Kidney (tissue), 14 donors: ENCODE data around the gene CRADD. TPM values are rescaled to one million over a fixed set of nuclear protein-coding genes. Genes with fewer than 3 reads are reported as not detected.

Experiments used
- DNase-seq, 5 donors: peaks; one replicate each; pipeline ENCODE4 v3.0.0-alpha.2; 2013 to 2020
- FAIRE-seq: peaks from 2 replicates; lab custom pipeline; 2012; peaks lifted over from hg19 to GRCh38; lab: Jason Lieb, UNC
- H3K27ac ChIP-seq, 2 donors: one replicate each; pipeline ENCODE4 v1.7.0; 2013; ENCODE audit warnings: low read depth in 2 of 2, low read length in 2 of 2, inconsistent platforms in 1 of 2
- H3K27me3 ChIP-seq: one replicate; pipeline ENCODE4 v1.7.1; 2013; ENCODE audit warnings: low read length, inconsistent platforms; ENCODE audit not compliant: control insufficient read depth, insufficient read depth
- H3K36me3 ChIP-seq, 3 donors: one replicate each; pipeline versions ENCODE4 v1.7.0 to v1.7.1; 2013; ENCODE audit warnings: low read length in 3 of 3, control low read depth in 1 of 3, inconsistent platforms in 1 of 3; ENCODE audit not compliant: insufficient read depth in 3 of 3, control insufficient read depth in 2 of 3
- H3K4me1 ChIP-seq, 3 donors: one replicate each; pipeline versions ENCODE4 v1.7.0 to v1.7.1; 2013; ENCODE audit warnings: low read length in 3 of 3, inconsistent platforms in 1 of 3, low read depth in 1 of 3; ENCODE audit not compliant: control insufficient read depth in 2 of 3, insufficient read depth in 2 of 3
- H3K4me3 ChIP-seq, 3 donors: one replicate each; pipeline versions ENCODE4 v1.7.0 to v1.8.1; 2013; ENCODE audit warnings: low read length in 3 of 3, control low read depth in 1 of 3, inconsistent platforms in 1 of 3
- H3K9ac ChIP-seq, 3 donors: one replicate each; pipeline versions ENCODE4 v1.7.0 to v1.7.1; 2013; ENCODE audit warnings: low read length in 3 of 3, control low read depth in 1 of 3, inconsistent platforms in 1 of 3
- H3K9me3 ChIP-seq, 3 donors: one replicate each; pipeline versions ENCODE4 v1.7.0 to v1.7.1; 2013; ENCODE audit warnings: low read length in 3 of 3, control low read depth in 1 of 3, inconsistent platforms in 1 of 3; ENCODE audit not compliant: control insufficient read depth in 2 of 3, insufficient read depth in 1 of 3
- intact Hi-C: fragments of 100-400 bp; cut with DNase I; formaldehyde crosslinking; loops from one replicate; pipeline ENCODE4 v1.11.1; 2022
- polyA plus RNA-seq: library from polyadenylated mRNA; stranded (reverse); fragments of 350-450 nt; fragmentation: Illumina TruSeq; extraction: RNeasy Lipid Tissue Mini Kit (QIAGEN cat#74804); gene quantifications from one replicate; pipeline ENCODE4 v1.2.3, GENCODE V29; 2014; ENCODE audit warnings: low read depth, low replicate concordance; ENCODE audit not compliant: insufficient read depth
- total RNA-seq: library from RNA; stranded (reverse); fragmentation: NEBNext Ultra II Directional; extraction: Animal tissue kit (Norgen Biotek cat#: 25700); gene quantifications from one replicate; pipeline ENCODE4 v1.2.1, GENCODE V29; 2021
- TF ChIP-seq, protein P1 (sequence below): IDR thresholded peaks from 3 replicates; pipeline ENCODE4 v1.5.1; 2012; ENCODE audit warnings: mild to moderate bottlenecking, moderate library complexity, borderline replicate concordance; ENCODE audit not compliant: insufficient read depth; ENCODE audit errors: extremely low read depth
- donor health status: control.
- donor health status: control.
- donor health status: control.
- donor health status: control.
- donor health status: control.
- donor health status: DM: yes; HTN: yes; CAD: no.
- donor health status: Normal renal cell carcinoma (clear cell type).

CRADD gene
- total and polyA plus RNA-seq, 2 donors from 2014 or later: 19.1 to 28.8 TPM

DNA sequence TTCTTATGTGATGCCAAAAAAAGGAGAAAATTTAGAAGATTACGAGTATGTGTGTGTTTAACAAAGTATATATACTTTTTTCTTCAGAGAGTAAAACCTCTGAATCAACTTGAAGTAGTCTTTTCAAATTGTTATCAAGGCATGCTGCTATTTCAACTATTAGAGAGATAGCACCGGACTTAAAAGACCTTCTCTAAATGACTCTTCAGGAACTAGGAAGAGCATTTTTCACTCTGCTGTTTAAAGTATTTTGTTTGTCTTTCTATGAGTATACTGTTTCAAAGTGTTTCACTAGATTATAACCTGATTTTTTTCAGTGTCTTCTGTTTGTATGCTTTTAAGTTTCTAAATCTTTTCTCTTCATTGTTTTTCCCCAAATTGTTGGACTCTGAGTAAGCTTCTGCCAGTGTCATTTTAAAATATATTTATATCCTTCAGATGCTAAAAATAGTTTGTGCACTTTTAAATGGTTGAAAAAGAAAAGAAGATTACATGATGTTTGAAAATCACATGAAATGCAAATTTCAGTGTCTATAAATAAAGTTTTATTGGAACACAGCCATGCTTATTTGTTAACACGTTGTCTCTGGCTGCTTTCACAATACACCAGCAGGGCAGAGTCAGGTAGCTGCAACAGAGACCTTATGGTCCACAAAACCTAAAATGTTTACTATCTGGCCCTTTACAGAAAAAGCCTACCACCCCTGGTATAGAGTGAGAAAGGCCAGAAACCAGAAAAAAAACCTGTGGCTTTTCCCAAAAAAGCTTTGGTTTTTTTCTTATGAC, 21.3 kb downstream of the CRADD start:
- no peaks in the 10 kb centered on the region for H3K9me3 ChIP-seq
- no peaks in the 10 kb centered on the region for H3K4me1 ChIP-seq
- no peak overlapping the region for H3K27ac ChIP-seq
- FAIRE-seq (no peak), DNase-seq (no peak)
- no peaks in the 10 kb centered on the region for H3K27me3 ChIP-seq
- H3K9ac ChIP-seq: no peak overlapping the region
- TF ChIP-seq, protein P1, sequence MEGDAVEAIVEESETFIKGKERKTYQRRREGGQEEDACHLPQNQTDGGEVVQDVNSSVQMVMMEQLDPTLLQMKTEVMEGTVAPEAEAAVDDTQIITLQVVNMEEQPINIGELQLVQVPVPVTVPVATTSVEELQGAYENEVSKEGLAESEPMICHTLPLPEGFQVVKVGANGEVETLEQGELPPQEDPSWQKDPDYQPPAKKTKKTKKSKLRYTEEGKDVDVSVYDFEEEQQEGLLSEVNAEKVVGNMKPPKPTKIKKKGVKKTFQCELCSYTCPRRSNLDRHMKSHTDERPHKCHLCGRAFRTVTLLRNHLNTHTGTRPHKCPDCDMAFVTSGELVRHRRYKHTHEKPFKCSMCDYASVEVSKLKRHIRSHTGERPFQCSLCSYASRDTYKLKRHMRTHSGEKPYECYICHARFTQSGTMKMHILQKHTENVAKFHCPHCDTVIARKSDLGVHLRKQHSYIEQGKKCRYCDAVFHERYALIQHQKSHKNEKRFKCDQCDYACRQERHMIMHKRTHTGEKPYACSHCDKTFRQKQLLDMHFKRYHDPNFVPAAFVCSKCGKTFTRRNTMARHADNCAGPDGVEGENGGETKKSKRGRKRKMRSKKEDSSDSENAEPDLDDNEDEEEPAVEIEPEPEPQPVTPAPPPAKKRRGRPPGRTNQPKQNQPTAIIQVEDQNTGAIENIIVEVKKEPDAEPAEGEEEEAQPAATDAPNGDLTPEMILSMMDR: no peak
- H3K36me3 ChIP-seq: no peaks in the 10 kb centered on the region
- intact Hi-C loops: no loop called here
- no peak overlapping the region for H3K4me3 ChIP-seq

DNA sequence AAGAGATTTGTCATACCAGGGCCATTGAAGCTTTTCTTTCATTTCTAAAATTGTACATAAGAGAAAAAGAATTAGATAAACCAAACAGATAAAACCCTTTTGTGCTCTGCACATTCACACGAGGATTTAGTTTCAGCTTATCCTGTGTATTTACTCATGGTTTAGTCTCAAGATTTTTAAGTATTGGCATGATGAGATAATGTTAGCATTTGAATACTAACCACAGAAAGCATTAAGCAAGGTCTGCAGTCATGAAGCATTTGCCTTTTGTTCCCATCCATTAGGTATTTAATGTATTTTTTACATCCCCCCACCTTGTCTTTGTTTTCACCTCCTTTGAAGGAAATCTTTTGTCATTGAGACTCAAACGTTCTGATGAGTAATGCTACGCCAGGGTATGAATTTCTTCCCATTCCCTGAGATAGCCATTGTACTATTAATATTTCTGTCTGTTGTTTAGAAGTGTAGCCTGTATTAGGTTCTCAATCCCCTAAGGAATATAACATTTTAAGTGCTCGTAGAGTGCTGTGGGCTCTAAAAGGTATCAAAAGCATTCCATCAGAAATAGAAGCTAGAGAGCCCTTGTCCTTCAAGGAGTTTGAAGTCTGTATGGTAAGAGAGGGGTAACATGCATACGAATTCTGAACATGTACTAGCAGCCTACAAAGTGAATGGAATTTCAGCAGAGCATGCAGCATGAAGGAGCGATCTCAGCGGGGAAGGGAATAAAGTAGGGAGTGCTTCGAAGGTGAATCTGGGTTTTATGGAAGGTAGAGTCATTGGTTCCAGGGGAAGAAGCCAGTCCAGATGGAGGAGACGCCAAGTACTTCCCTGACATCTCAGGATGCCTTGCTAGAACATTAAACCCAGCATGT, 22.3 kb downstream of the CRADD start:
- H3K27me3 ChIP-seq: no peaks in the 10 kb centered on the region
- no peak overlapping the region for H3K4me3 ChIP-seq
- no peaks in the 10 kb centered on the region for H3K9me3 ChIP-seq
- no peak overlapping the region for H3K9ac ChIP-seq
- no peaks in the 10 kb centered on the region for H3K36me3 ChIP-seq
- FAIRE-seq (no peak), DNase-seq (no peak)
- intact Hi-C loops: no loop called here
- H3K4me1 ChIP-seq: peaks cover 0 to 2% (median 0%) of the 10 kb centered on the region in 3 donors
- TF ChIP-seq, protein P1: no peak
- H3K27ac ChIP-seq: no peak overlapping the region

DNA sequence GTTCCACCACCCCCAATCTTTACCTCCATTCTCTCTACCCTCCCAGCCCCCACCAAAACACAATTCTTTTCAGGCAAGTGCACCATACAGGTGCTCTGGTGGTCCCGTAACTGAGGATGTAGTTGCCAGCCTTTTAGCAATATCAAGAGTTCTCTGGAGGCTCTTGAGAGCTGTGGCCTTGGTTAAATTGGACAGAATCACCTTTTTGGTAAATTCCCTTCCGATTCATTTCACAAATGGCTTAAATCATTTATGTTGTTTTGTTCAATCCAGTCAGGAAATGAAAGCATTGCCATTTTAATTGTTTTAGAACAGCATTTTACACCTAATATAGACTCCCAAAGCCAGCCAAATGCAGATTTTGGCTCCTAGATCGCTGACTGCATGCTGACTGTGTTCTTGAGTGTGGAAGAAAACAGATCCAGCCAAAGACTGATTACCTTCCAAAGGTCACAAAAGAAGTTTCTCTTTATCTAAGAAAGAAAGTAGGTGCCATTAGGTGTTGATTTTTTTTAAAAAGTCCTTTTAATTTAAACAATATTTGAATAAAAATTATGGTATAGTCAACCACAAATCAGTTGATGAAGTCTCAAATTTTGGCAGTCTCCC, 25.6 kb downstream of the CRADD start:
- intact Hi-C loops: no loop called here
- no peak for DNase-seq
- H3K36me3 ChIP-seq: no peaks in the 10 kb centered on the region
- no peaks in the 10 kb centered on the region for H3K9me3 ChIP-seq
- no peak overlapping the region for H3K4me3 ChIP-seq
- TF ChIP-seq, protein P1: no peak
- no peak overlapping the region for H3K9ac ChIP-seq
- no peak overlapping the region for H3K27ac ChIP-seq
- H3K27me3 ChIP-seq: no peaks in the 10 kb centered on the region
- H3K4me1 ChIP-seq: peaks cover 0 to 8% (median 5%) of the 10 kb centered on the region in 3 donors
- FAIRE-seq: no peak
